ENCODE measurements around the gene GPR141.

The GPR141 gene

GRCh38 chr7:37684927-37685326 lies 1.4 kb downstream of the GPR141 start:
- DNase-seq (ENCODE audit: low read depth), result no peak
- no peak for TF ChIP-seq CTCF (IDR thresholded peaks at IDR 0.05; ENCODE audit: control insufficient read depth, extremely low read depth, insufficient read depth)
- no peak overlapping the region for H3K4me3 ChIP-seq (ENCODE audit: low read depth, low read length)

DNA sequence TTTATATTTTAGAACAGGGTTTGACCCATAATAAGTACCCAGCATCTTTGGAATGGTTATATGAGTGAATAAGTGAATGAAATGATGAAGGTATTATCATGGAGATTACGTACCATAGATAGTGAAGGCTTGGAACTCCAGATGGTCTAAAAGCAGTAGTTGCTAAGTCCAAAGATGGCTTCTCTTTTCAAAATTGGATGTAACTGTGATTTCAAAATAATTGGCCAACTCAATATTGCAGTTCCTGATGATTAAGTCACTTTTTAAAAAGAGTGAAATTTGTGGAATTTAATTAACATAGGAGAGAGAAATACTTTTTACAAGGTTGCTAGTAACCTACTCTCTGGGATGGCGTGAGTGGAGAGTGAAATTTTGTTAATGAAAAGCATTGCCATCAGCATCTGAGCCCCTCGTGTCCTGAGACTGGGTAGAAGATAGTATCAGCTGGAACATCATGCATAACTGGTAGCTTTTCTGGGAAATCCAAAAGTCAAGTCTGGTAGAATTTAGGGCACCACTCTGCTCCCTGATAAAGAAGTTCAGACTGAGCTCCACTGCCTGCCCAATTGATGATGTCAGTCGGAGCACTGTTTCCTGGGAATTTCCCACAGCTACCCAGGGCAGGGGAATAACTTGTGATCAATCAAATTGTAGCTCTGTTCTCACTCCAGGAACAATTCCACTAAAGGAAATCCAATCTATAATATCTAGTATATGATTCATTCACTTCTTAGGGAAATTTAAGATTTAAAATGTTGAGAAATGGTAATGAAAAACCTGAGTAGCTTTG lies 3.2 kb downstream of the GPR141 start:
- TF ChIP-seq CTCF (IDR thresholded peaks at IDR 0.05; ENCODE audit: control insufficient read depth, extremely low read depth, insufficient read depth), result no peak

DNA sequence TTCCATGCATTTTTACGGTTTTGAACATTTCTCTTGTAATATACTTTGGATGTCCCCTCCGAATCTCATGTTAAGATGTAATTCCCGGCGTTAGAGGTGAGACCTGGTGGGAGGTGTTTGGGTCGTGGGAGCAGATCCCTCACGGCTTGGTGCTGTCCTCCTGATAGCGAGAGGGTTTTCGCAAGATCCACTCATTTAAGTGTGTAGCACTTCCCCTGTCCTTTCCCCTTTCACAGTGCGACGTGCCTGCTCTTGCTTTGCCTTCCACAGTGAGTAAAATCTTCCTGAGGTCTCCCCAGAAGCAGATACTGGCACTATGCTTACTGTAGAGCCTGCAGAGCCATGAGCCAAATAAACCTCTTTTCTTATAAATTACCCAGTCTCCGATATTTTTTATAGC lies 6.6 kb downstream of the GPR141 start:
- no peak for TF ChIP-seq CTCF (IDR thresholded peaks at IDR 0.05; ENCODE audit: control insufficient read depth, extremely low read depth, insufficient read depth)
- H3K4me3 ChIP-seq (ENCODE audit: low read depth, low read length), result no peak overlapping the region
- DNase-seq (ENCODE audit: low read depth), result no peak

More for the DNA sequence above, 3.2 kb downstream of the GPR141 start:
- H3K4me3 ChIP-seq (ENCODE audit: low read depth, low read length), result no peak overlapping the region
- DNase-seq (ENCODE audit: low read depth), result no peak

DNA sequence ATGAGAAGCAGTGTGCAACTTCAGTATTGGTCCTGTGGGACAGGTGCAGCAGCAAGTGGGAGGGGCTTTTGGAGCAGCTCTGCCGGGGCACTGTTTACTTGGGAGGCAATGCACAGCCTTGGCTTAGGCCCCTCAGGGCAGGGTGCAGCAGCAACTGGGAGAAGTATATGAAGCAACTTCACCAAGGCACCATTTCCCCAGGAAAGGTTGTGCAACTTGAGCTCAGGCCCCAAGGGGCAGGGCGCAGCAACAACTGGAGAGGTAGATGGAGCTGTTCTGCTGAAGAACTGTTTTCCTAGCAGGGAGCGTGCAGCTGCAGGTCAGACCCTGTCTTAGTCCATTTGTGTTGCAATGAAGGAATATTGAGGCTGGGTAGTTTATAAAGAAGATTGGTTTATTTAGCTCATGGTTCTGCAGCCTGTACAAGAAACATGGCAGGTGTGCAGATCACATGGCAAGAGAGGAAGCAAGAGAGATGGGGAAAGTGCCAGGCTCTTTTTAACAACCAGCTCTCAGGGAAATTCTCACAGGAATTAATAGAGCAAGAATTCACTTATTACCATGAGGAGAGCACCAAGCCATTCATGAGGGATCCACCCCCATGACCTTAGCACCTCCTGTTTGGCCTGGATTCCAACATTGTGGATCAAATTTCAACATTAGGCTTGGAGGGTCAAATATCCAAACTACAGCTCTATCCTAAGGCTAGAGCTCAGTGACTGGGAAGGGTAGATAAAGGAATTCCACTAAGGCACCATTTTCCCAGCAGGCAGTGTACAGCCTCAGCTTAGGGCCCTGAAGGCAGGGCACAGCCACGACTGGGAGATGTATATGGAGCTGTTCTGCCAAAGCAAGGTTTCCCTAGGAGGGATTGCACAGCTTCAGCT lies 10.9 kb downstream of the GPR141 start:
- TF ChIP-seq CTCF (IDR thresholded peaks at IDR 0.05; ENCODE audit: control insufficient read depth, extremely low read depth, insufficient read depth), result no peak

DNA sequence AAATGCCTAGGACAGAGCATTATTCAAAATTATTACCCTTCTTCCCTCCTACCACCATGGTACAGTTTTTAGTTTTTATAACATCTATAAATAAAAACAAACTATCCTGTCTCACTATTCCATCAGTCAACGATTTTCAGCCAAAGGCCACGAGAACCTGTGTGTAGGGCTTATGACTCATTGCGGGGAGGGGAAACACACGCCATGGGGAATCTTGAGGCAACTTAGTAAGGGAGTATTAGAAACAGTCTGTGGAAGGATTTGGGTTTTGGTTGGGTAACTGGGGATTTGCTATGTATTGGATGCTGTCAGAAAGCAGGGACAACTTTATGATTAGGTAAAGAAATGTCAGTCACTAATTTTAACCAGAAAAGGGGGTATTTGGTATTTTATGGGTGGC lies 14.7 kb downstream of the GPR141 start:
- no peak for DNase-seq (ENCODE audit: low read depth)
- no peak for TF ChIP-seq CTCF (IDR thresholded peaks at IDR 0.05; ENCODE audit: control insufficient read depth, extremely low read depth, insufficient read depth)
- no peak overlapping the region for H3K4me3 ChIP-seq (ENCODE audit: low read depth, low read length)

More for the DNA sequence above, 10.9 kb downstream of the GPR141 start:
- DNase-seq (ENCODE audit: low read depth), result no peak
- H3K4me3 ChIP-seq (ENCODE audit: low read depth, low read length), result no peak overlapping the region

- DNase-seq (ENCODE audit: low read depth), result no peak
- TF ChIP-seq CTCF (IDR thresholded peaks at IDR 0.05; ENCODE audit: control insufficient read depth, extremely low read depth, insufficient read depth), result no peak
- no peak overlapping the region for H3K4me3 ChIP-seq (ENCODE audit: low read depth, low read length)
These were observed 15.2 kb downstream of the GPR141 start for GRCh38 chr7:37698782-37699181.
